SU-DHL-6 (cell line): ENCODE results near the gene ZNF607.

Experiments used
- CTCF ChIP-seq: fragments of 200-600 bp; sonication (generic); IDR thresholded peaks from one replicate; pipeline ENCODE4 v1.5.1; 2017; ENCODE audit warnings: antibody characterized with exemption, mild to moderate bottlenecking, low read length, moderate library complexity; ENCODE audit not compliant: insufficient read depth, poor library complexity, severe bottlenecking
- EZH2phosphoT487 ChIP-seq: fragments of 200-600 bp; sonication (generic), shearing (Covaris generic); conservative IDR thresholded peaks from 2 replicates; pipeline ENCODE4 v1.6.1; 2018; ENCODE audit warnings: mild to moderate bottlenecking, antibody characterized with exemption, low read length, moderate library complexity, mixed read lengths

- TF ChIP-seq CTCF (no peak), EZH2phosphoT487 (no peak)
Measured at GRCh38 chr19:37719927-37720265, 335 bp upstream of the ZNF607 start.
